GM13976 (cell line): ENCODE measurements around the gene THEMIS.

Experiments
- DNase-seq: peaks from one replicate; pipeline ENCODE4 v3.0.0; 2012; ENCODE audit warnings: low spot score
- in situ Hi-C: fragments of 300-500 bp; cut with MboI; formaldehyde crosslinking; loops from one replicate; pipeline ENCODE4 v1.12.0; 2022; ENCODE audit warnings: low sequenced_read_pairs, mixed read lengths, inconsistent platforms; ENCODE audit not compliant: unreplicated experiment
- TF ChIP-seq, protein P1 (sequence below): IDR thresholded peaks from 2 replicates; pipeline ENCODE4 v1.5.1; 2012; ENCODE audit warnings: borderline replicate concordance, mild to moderate bottlenecking; ENCODE audit not compliant: insufficient read depth; ENCODE audit errors: extremely low read depth, missing control alignments, control extremely low read depth

THEMIS gene

DNA sequence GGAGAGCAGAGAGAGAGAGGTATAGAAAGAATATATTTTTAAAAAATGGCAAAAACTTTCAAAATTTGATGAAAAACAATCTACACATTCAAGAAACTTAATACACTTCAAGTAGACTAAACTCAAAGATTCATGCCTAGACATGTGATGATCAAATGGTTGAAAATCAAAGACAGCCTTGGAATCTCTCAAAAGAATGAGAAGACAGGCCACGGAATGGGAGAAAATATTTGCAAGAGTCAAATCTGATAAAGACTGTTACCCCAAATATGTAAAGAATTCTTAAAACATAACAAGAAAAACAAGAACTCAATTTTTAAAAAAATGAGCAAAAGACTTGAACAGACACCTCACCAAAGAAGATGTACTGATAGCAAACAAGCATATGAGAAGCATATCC lies 49.7 kb downstream of the THEMIS start:
- in situ Hi-C loops: loop anchor here (25.0 kb wide), 1 partner anchor 486 kb away; no protein-coding TSS in a partner anchor
- DNase-seq: no peak
- TF ChIP-seq, protein P1, sequence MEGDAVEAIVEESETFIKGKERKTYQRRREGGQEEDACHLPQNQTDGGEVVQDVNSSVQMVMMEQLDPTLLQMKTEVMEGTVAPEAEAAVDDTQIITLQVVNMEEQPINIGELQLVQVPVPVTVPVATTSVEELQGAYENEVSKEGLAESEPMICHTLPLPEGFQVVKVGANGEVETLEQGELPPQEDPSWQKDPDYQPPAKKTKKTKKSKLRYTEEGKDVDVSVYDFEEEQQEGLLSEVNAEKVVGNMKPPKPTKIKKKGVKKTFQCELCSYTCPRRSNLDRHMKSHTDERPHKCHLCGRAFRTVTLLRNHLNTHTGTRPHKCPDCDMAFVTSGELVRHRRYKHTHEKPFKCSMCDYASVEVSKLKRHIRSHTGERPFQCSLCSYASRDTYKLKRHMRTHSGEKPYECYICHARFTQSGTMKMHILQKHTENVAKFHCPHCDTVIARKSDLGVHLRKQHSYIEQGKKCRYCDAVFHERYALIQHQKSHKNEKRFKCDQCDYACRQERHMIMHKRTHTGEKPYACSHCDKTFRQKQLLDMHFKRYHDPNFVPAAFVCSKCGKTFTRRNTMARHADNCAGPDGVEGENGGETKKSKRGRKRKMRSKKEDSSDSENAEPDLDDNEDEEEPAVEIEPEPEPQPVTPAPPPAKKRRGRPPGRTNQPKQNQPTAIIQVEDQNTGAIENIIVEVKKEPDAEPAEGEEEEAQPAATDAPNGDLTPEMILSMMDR: no peak

GRCh38 chr6:127845242-127845641 lies 55.6 kb downstream of the THEMIS start:
- no peak for DNase-seq
- TF ChIP-seq, protein P1: no peak
- in situ Hi-C loops: no loop called here

DNA sequence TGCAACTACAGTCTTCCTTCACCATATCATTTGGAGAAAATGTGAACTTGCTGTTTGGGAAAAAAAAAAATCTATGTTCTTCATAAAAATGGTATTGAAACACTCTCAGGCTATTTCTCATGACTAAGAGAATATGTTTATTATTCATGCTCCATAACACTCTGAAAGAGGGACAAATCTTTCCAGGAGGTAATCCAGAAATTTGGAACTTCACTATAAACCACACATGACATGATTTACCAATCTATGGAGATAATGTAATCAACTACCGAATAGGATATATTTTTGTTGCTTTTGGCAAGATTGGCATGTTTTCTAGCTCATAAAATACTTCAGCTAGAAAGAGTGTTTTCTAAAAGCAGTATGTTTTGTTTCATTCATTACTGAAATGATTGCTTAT lies 56.3 kb downstream of the THEMIS start:
- in situ Hi-C loops: no loop called here
- TF ChIP-seq, protein P1: no peak

DNA sequence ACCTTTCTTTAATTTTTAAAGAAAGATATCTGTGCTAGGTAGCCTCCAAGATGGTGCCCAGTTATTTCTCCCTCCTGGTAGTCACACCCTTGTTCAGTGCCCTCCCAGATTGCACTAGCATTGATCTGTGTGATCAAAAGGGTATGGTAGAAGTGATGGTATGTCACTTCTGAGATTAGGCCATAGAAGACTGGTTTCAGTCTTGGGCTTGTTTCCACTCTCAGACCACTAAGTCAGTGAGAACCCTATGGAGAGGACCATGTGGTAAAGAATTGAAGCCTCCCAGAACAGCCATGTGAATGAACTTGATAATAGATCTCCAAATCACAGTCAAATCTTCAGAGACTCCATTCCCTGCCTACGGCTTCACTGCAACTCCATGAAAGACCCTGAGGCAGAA lies 57.3 kb downstream of the THEMIS start:
- in situ Hi-C loops: no loop called here
- DNase-seq: no peak
- TF ChIP-seq, protein P1: no peak

More for the DNA sequence above, 56.3 kb downstream of the THEMIS start:
- no peak for DNase-seq

DNA sequence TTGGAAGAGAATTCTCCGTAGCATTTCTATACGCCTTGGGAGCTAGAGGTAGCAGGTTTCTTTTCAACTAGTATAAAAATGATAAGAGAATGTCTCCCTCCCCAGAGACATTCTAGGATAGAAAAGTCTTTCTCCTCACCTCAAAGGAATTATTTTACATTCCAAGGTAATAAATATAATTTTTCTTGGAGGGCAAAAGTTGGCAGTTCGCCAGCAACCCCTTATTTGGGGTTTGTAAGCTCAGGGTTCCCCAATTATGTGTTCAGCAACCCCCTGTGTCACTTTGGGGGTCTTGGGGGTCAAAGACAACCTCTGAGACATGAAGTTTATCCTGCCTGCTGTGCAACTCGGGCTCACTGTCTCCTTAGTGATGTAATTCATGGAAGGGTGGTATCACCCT lies 58.3 kb downstream of the THEMIS start:
- TF ChIP-seq, protein P1: no peak

DNA sequence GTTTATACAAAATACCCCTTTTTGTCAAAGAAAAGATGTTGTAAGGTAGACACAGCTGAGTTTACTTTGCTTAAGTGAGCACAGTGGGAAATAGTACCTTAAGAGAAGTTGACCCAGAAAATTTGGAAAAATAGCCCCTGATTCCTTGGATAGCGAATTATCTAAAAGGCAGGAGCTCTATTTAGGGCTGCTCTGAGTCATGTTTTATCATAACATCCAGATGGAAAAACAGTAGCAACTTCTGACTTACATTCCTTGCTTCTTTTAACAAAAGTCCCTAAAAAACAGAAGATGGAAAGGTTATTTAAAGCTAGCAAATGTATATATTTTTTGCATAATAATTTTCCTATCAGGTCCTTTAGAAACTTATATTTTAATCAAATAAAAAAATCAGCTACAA lies 59.0 kb downstream of the THEMIS start:
- TF ChIP-seq, protein P1: no peak
- DNase-seq: no peak
- in situ Hi-C loops: no loop called here

More for the DNA sequence above, 58.3 kb downstream of the THEMIS start:
- DNase-seq: no peak
- in situ Hi-C loops: no loop called here

DNA sequence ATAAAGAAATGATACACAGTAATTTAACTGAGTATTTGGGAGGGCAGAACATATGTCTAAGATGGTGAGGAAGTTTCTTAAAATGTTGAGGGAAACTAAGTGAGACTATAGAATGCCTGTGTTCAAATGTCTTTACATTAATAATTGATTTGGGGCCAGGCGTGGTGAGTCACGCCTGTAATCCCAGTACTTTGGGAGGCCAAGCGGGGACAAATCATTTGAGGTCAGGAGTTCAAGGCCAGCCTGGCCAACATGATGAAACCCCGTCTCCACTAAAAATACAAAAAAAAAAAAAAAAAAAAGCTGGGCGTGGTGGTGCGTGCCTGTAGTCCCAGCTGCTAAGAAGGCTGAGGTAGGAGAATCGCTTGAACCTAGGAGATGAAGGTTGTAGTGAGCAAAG lies 66.7 kb downstream of the THEMIS start:
- TF ChIP-seq, protein P1: no peak
- in situ Hi-C loops: no loop called here
- DNase-seq: no peak
